HG03378 (cell line): ENCODE results near the gene C1orf216.
"Not testable (repeated sequence)": the region's sequence is repeated elsewhere in the genome, so short reads cannot be mapped to it uniquely, and the experiment has no call there.

Source experiments
- ATAC-seq: cut with Tn5 transposase; IDR thresholded peaks from one replicate; pipeline ENCODE4 v1.9.1; 2021; ENCODE audit warnings: mild to moderate bottlenecking, moderate library complexity; ENCODE audit not compliant: unreplicated experiment

C1orf216 gene

DNA sequence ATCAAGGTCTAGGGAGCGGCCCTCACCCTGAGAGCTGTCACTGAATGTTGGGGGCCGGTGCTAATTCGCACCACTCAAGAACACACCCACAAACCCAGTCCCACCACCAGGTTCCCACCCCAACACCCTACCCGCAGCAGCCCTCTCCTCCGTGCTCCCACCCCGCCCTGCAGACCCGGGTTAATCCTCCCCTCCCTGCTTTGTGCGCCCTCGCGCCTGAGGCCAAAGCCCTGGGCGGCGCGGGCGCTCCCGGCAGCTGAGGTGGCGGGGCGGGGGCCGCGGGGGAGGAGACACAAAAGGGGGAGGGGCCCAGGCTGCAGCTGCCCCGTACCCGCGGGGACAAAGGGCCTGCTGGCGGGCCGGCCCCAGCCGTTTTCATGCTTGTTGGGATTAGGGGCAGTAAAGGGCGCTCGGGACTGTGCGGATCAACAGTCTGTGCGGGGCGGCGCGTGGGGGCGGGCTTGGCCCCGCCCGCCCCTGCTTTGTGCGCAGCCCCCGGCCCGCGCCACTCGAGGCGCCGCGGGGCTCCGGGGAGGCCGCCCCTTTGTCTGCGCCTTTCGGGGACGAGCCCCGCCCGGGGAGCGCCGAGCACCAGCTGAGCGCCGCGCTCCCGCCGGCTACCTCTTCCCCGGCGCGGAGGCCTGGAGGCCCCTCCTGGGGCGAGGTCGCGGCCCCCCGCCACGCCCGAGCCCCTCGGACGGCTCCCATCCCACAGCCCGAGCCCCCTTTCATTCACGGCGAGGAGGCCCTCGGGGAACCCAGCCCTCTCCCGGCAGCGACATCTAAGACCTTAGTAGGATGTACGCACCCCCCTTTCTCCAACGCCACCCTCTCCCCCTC is 10.9 kb downstream of the C1orf216 start:
- no peak for ATAC-seq

DNA sequence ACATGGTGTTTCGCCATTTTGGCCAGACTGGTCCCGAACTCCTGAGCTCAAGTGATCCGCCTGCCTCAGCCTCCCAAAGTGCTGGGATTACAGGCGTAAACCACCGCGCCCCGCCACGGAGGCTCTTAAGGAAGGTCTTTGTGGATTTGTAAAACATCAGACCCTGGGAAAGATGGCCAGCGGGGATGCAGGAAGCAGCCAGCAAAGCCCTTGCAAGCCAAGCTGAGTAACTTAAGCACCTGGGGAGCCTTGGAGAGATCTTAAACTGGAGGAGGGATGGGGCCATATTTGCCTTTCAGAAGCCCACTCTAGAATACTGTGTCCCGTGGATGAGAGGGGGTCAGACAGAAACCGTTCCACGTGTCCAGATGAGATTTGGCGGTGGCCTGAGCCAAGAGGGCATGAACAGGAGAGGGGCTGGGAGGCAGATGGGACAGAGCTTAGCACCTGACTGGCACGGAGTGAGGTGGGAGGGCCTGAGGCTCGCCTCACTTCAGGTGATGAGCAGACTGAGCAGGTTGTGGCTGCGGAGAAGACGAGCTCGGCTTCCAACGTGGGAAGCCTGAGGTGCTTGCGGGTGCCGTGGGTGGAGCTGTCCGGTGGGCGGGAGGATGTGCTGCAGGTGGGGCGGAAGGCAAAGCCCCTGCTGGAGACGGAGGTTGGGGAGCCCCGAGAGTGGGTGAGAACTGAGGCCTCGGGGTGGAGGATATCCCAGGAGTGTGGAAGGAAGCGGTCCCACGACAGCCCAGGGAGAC is 11.7 kb downstream of the C1orf216 start:
- no peak for ATAC-seq

DNA sequence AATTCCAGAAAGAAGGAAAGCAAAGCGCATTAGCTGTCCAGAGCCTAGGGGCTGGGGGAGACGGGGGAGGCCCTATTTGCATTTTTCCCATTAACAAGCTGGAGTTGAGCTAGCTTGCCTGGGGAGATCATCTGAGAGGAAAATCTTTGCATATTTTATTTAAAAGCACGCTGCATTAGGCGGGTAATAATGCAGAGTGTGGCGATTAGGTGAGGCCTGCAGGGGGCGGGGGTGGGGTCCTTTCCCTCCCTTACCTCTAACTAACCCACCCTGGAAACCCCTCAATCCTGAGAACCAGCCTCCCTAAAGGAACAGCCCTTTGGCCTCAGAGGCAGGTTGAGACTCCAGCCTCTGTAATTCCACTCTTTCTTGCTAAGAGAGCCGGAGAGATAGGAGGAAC is 16.2 kb downstream of the C1orf216 start:
- ATAC-seq, result no peak

DNA sequence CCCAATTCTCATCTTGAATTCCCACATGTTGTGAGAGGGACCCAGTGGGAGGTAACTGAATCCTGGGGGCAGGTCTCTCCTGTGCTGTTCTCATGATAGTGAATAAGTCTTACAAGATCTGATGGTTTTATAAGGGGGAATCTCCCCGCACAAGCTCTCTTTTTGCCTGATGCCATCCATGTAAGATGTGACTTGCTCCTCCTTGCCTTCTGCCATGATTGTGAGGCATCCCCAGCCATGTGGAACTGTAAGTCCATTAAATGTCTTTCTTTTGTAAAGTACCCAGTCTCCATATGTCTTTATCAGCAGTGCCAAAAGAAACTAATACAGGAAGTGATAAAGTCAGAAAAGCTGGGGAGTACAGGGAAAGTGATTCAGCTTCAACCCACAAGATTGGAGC is 19.5 kb downstream of the C1orf216 start:
- ATAC-seq, result not testable (repeated sequence)

DNA sequence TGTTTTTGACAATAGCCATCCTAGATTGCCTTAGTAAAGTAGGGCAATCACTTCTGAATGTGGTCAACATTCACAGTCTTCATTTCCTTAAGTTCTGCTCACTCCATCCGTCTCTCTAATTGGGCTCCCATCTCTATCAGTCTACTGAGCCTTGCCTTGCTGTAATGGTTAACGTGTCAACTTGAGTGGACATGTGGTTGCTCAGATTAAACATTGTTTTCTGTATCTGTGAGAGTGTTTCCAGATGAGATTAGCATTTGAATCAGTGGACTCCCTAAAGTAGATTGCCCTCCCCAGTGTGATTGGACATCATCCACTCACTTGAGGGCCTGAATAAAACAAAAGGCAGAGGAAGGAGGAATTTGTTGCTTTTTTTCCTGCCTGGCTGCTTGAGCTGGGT is 26.4 kb downstream of the C1orf216 start:
- ATAC-seq, result no peak

DNA sequence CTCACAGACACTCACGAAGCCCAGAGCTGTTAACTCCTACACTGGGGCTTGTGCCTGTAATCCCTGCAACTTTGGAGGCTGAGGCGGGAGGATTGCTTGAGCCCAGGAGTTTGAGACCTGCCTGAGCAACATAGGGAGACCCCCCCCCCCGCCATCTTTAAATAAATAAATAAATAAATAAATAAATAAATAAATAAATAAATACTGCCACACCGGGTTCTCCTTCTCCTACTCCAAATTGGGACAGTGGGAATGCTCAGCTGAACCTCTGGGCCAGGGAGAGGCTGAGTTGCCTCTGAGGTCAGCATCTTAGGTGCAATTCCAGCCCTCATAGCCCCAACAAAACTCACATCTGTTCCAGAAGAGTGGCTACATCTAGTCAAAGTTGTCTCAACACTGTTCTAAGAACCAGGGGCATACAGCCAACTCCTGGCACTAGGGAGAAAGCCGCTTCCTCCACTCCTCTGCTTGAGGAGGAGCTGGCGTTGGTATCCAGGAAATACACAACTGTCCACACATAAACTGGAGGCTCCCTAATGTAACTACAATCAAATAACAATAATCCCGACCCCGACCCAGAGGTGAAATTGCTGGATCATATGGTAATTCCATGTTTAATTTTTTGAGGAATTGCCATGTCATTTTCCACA is 27.0 kb downstream of the C1orf216 start:
- ATAC-seq, result no peak

DNA sequence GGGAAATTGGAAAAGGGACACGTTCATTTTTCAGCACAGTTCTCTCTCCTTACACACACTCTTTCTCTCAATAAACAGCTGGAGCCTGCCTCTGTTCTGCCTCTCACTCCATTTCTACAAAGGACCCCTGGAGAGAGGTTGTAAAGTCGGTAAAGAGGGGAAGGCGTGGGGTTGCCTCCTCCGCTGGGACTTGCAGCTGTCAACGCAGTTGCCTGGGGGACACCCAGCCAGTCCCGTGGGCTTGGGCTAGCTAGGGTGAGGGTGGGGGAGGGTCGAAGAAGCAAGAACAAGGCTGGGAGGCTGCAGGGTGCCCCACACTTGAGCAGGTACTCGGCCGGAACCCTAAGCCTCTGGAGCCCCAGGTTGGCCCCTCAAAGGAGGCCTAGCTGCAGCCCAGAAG is 27.6 kb downstream of the C1orf216 start:
- ATAC-seq, result no peak

DNA sequence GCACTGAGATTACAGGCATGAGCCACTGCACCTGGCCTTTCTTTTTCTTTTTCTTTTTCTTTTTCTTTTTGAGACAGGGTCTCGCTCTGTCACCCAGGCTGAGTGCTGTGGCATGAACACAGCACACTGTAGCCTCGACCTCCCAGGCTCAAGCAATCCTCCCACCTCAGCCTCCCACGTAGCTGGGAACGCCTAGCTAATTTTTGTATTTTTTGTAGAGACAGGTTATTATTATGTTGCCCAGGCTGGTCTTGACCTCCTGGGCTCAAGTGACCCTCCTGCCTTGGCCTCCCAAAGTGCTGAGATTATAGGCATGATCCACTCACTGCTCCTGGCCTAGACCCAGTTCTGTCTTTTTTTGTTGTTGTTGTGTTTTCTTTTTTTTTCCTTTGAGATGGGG is 28.6 kb downstream of the C1orf216 start:
- ATAC-seq, result not testable (repeated sequence)

DNA sequence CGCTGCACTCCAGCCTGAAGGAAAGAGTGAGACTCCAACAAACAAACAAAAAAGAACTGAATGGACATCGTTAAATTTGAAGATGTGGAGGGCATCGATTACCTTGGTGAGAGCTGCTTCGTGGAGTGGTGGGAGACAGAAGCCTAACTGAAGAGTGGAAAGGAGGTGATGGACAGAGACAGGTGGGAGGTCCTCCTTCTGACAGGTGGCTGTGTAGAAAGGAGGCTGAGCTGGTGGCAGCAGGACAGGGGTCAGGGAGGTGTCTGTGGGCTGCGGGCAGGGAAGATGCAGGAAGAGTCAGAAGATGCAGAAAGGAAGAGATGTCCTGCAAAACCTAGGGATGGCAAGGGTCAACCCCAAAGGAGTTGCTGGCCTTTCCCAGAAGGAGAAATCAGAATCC is 30.5 kb downstream of the C1orf216 start:
- ATAC-seq, result no peak

DNA sequence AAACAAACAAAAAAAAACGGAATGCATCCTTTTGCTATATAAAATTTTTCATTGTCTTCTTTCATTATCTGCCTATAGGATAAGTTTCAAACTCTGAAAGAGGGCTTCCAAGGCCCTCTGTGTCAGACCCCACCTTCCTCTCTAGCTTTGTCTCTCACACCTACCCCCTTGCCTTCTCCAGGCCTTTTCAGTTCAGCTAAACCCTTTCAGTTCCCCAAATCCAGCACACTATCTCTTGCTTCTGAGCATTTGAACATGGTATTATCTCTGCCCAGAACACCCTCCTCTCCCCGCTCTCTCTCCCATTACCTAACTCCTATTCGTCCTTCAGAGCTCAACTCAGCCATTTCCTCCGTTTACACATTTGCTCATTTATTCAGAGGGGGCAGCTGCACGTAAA is 35.7 kb downstream of the C1orf216 start:
- no peak for ATAC-seq

DNA sequence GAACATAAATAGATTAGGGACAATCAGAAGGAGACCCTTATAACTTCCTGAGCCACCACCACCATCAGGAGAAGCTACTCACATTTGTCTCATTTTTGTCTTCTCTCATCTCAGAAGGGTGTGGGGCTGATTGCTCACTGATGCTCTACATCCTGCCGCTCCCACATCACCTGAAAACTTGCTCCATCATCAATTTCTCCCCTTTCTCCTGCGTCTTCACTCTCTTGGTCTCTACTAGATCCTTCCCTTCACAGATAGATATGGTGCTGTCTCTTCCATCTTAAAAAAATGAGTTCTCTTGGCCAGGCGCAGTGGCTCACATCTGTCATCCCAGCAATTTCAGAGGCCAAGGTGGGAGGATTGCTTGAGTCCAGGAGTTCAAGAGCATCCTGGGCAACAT is 38.4 kb downstream of the C1orf216 start:
- no peak for ATAC-seq

DNA sequence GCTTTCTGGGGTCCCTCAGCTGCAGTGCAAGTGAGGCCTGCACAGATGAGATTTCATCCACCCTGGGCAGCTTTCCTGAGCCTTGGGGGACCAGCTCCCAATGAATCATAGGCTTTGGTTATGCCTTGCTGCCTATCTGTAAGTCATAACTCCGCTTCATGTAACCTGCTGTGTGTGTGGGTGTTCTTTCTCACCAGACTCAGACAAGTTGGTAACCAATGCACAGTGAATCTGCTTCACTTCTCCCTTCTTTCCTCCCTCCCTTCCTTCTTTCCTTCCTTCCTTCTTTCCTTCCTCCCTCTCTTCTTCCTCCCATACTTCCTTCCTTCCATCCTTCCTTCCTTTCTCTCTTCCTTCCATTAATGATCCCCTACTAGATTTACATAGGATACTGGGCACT is 42.9 kb downstream of the C1orf216 start:
- no peak for ATAC-seq

DNA sequence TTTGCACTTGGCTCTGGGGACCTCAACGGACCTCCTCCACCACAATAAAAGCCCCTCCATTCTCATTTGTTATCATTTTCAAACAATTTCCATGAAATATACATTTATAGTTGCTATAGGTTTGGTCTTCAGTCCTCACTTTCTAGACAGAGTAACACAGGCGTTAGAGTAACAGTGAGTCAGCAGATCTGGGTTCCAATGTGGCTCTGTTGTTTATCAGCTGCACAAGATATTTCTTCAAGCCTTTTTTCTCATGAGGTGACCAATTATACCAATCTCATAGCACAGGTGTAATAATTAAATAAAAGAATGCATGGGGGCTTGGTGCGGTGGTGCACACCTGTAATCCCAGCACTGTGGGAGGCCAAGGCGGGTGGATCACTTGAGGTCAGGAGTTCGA is 44.6 kb downstream of the C1orf216 start:
- ATAC-seq, result no peak

DNA sequence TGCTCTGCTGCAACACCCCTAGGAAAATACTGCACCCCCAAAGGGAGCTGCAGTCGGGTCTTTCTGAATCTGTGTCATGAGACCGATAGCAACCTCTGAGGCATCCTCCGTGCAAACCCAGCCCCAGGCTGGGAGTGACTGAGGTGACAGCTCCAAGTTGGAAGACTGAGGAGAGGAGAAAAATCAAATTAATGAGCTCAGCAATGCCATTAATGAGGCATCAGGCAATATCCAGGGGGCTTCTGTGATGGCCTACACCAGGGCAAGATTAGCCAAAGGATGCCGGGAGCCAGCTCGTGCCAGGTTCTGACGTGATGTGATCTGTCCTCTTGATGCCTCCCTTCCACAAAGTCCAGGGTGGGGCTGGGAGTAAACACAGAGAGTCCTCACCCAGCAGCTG is 46.6 kb downstream of the C1orf216 start:
- ATAC-seq, result no peak

DNA sequence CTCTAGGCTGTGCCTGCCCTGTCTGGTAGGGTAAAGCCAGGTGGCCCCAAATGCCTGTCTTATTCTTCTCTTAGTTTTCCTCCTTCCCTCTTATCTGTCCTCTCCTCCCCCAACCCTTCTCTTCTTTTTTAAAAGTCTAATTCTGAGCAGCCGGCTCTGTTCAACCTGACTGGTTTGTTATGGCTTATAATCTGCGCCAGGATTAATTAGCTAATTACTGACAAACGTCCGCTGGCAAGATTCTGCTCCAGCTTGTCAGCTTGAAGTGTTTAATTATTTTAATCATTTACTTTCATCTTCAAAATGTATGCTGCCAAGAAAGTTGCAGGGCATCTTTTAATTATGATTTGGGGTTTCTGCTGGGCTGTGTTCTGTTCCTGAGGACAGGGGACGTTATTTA is 50.2 kb downstream of the C1orf216 start:
- ATAC-seq, result no peak

DNA sequence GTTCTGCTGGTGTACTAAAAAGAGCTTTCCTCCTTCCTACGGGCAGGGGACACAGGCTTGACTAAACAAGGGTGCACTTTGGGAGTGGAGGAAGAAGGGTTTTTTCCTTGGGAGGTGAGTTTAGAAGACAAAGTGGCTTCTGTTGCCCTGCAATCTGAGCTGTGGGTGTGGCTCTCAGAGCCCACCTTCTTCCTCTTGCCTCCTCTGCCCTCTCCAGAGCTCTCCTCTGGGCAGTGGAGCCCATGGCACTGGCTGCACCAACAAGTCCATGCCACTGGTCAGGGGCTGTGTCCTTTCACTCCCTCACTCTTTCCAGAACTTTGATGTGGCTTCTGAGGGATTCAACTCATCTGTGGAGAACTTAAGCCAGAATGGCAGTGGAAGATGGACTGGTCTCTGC is 51.8 kb downstream of the C1orf216 start:
- no peak for ATAC-seq

DNA sequence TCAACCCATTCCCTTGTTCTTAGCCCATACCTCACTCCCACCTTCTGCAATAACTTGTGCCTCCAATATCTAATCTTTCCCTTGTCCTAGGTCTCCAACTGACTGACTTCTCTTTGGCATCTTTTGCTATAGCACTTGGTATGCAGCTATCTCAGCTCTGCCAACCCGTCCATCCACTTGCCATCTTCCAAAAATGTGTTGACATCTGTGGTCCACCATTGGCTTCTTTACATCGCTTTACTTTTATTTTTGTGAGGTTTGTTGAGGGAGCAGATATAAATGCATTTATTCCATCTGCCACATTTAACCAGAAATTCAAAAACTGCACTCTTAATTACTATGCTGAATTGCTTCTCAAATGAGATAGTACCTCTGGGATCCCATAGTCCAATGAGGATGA is 52.5 kb downstream of the C1orf216 start:
- ATAC-seq, result no peak
